GM12878 (cell line): Measurements from ENCODE around the gene MYH2. TPM values are rescaled to one million over a fixed set of nuclear protein-coding genes. Genes with fewer than 3 reads are reported as not detected.

Experiments
- ATAC-seq: fragments of 200-7000 bp; cut with Tn5 transposase; 3 replicates; pipeline ENCODE4 v1.9.1; 2020; ENCODE audit warnings: mild to moderate bottlenecking, moderate library complexity
- BruUV-seq: library from RNA; stranded (reverse); fragments of 400-500 nt; replicated peaks from 2 replicates; lab custom pipeline; 2021; lab: Mats Ljungman, UMichigan
- CTCF ChIA-PET: fragments of 300-600 bp; sonication (Branson Sonifier 250); formaldehyde crosslinking; extraction: SDS; loops from one replicate; lab custom pipeline; 2021; ENCODE audit warnings: inconsistent platforms; lab: Yijun Ruan, JAX
- POLR2A ChIA-PET: fragments of 350-600 bp; formaldehyde crosslinking; extraction: SDS; loops from one replicate; lab custom pipeline; 2021; ENCODE audit warnings: inconsistent platforms; lab: Charles Lee
- RAD21 ChIA-PET: fragments of 300-600 bp; sonication (Branson Sonifier 250); formaldehyde crosslinking; loops from one replicate; lab custom pipeline; 2023; ENCODE audit warnings: antibody characterized with exemption; ENCODE audit not compliant: unreplicated experiment; lab: Charles Lee
- SMC1A ChIA-PET: fragments of 300-600 bp; sonication (Branson Sonifier 250); formaldehyde crosslinking; loops from one replicate; lab custom pipeline; 2023; ENCODE audit not compliant: unreplicated experiment, uncharacterized antibody; lab: Charles Lee
- DNase-seq: peaks from one replicate; pipeline ENCODE4 v3.0.0-alpha.2; 2011; ENCODE audit warnings: low read depth, low spot score
- FAIRE-seq: peaks from 3 replicates; lab custom pipeline; 2011; peaks lifted over from hg19 to GRCh38; lab: Jason Lieb, UNC
- H2AFZ ChIP-seq: 2 replicates; pipeline ENCODE4 v1.6.0; 2011; ENCODE audit warnings: low read depth, low read length, control low read depth; ENCODE audit not compliant: control insufficient read depth
- H3K27ac ChIP-seq: 2 replicates; pipeline ENCODE4 v1.5.1; 2011; ENCODE audit warnings: control low read depth; ENCODE audit not compliant: control insufficient read depth, insufficient read depth
- H3K27me3 ChIP-seq, 2 experiments: replicated peaks in 1 of 2; 2 replicates each; pipeline versions ENCODE4 v1.6.0 to v1.6.1; 2011; ENCODE audit warnings: low read length in 1 of 2; ENCODE audit not compliant: control insufficient read depth in 2 of 2, insufficient read depth in 2 of 2
- H3K36me3 ChIP-seq, 2 experiments: 2 replicates each; pipeline ENCODE4 v1.5.1; 2011; ENCODE audit warnings: low read length in 1 of 2; ENCODE audit not compliant: control insufficient read depth in 2 of 2, insufficient read depth in 2 of 2
- H3K4me1 ChIP-seq: 2 replicates; pipeline ENCODE4 v1.6.1; 2011; ENCODE audit warnings: mild to moderate bottlenecking, low read length, moderate library complexity, mixed read lengths; ENCODE audit not compliant: control insufficient read depth, insufficient read depth
- H3K4me2 ChIP-seq: 2 replicates; pipeline ENCODE4 v1.6.0; 2011; ENCODE audit warnings: control low read depth; ENCODE audit not compliant: control insufficient read depth, insufficient read depth
- H3K4me3 ChIP-seq: fragments of 200-600 bp; sonication (generic); 2 replicates; pipeline ENCODE4 v1.5.1; 2016
- H3K79me2 ChIP-seq: 2 replicates; pipeline ENCODE4 v1.6.0; 2011; ENCODE audit warnings: low read length; ENCODE audit not compliant: control insufficient read depth, insufficient read depth
- H3K9ac ChIP-seq: 2 replicates; pipeline ENCODE4 v1.8.0; 2011; ENCODE audit warnings: low read length, control low read depth, mixed read lengths; ENCODE audit not compliant: control insufficient read depth, insufficient read depth
- H3K9me3 ChIP-seq: replicated peaks from 3 replicates; pipeline ENCODE4 v1.5.1; 2011; ENCODE audit warnings: mild to moderate bottlenecking, low read length; ENCODE audit not compliant: control insufficient read depth, insufficient read depth
- H4K20me1 ChIP-seq: 2 replicates; pipeline ENCODE4 v1.6.0; 2011; ENCODE audit not compliant: control insufficient read depth, insufficient read depth
- ATF7 ChIP-seq: fragments of 450-650 bp; IDR thresholded peaks from 2 replicates; pipeline ENCODE4 v1.6.1; 2016; ENCODE audit warnings: low read depth, mild to moderate bottlenecking
- CHD2 ChIP-seq: IDR thresholded peaks from 2 replicates; pipeline ENCODE4 v1.6.1; 2011; ENCODE audit warnings: low read depth, low read length, improper control_type of control experiment, borderline replicate concordance
- CREM ChIP-seq: IDR thresholded peaks from 2 replicates; pipeline ENCODE4 v1.6.1; 2014; ENCODE audit warnings: antibody characterized with exemption, low read depth
- GABPA ChIP-seq: IDR thresholded peaks from 2 replicates; pipeline ENCODE4 v1.6.1; 2014; ENCODE audit warnings: antibody characterized with exemption, low read depth, mild to moderate bottlenecking, inconsistent platforms
- HSF1 ChIP-seq: fragments of 150-350 bp; IDR thresholded peaks from 2 replicates; pipeline ENCODE4 v1.6.1; 2014; ENCODE audit warnings: mild to moderate bottlenecking, low read depth, low read length
- KLF5 ChIP-seq: fragments of 450-650 bp; IDR thresholded peaks from 2 replicates; pipeline ENCODE4 v1.6.1; 2014; ENCODE audit warnings: mild to moderate bottlenecking; ENCODE audit not compliant: partially characterized antibody
- MAX ChIP-seq: IDR thresholded peaks from 2 replicates; pipeline ENCODE4 v1.6.1; 2012; ENCODE audit warnings: low read depth, low read length, improper control_type of control experiment
- NBN ChIP-seq: fragments of 450-650 bp; IDR thresholded peaks from 2 replicates; pipeline ENCODE4 v1.6.1; 2016
- PAX8 ChIP-seq: fragments of 450-650 bp; IDR thresholded peaks from 2 replicates; pipeline ENCODE4 v1.6.1; 2017; ENCODE audit warnings: mild to moderate bottlenecking, moderate library complexity
- PKNOX1 ChIP-seq: fragments of 450-650 bp; IDR thresholded peaks from 2 replicates; pipeline ENCODE4 v1.6.1; 2016; ENCODE audit warnings: mild to moderate bottlenecking
- RAD21 ChIP-seq: IDR thresholded peaks from 2 replicates; pipeline ENCODE4 v1.6.1; 2011; ENCODE audit warnings: mild to moderate bottlenecking, low read depth, low read length, moderate library complexity; ENCODE audit not compliant: insufficient read depth
- RFX5 ChIP-seq: IDR thresholded peaks from 2 replicates; pipeline ENCODE4 v1.6.1; 2011; ENCODE audit warnings: low read depth, low read length, improper control_type of control experiment
- STAT1 ChIP-seq: fragments of 450-650 bp; conservative IDR thresholded peaks from 2 replicates; pipeline ENCODE4 v1.6.1; 2014; ENCODE audit warnings: antibody characterized with exemption, mild to moderate bottlenecking
- TAF1 ChIP-seq: IDR thresholded peaks from 2 replicates; pipeline ENCODE4 v1.6.1; 2011; ENCODE audit warnings: mild to moderate bottlenecking, low read depth, low read length, borderline replicate concordance
- USF1 ChIP-seq: IDR thresholded peaks from 2 replicates; pipeline ENCODE4 v1.6.1; 2011; ENCODE audit warnings: borderline replicate concordance, low read depth, mild to moderate bottlenecking, moderate library complexity, mixed read lengths, low read length; ENCODE audit not compliant: insufficient read depth; ENCODE audit errors: extremely low read length
- ZBTB4 ChIP-seq: fragments of 450-650 bp; formaldehyde crosslinking; IDR thresholded peaks from 2 replicates; pipeline ENCODE4 v1.4.0; 2022; ENCODE audit warnings: mild to moderate bottlenecking, moderate library complexity
- ZNF217 ChIP-seq: fragments of 450-650 bp; IDR thresholded peaks from 2 replicates; pipeline ENCODE4 v1.6.1; 2017; ENCODE audit warnings: antibody characterized with exemption, mild to moderate bottlenecking
- WGBS: methylation state at CpG from one replicate; pipeline ENCODE4 v1.1.6; 2016; ENCODE audit warnings: low lambda C conversion rate; ENCODE audit not compliant: insufficient replicate concordance, insufficient coverage; ENCODE audit errors: missing lambda C conversion rate; 5-methylcytosine and 5-hydroxymethylcytosine counted together
- in situ Hi-C: fragments of 300-500 bp; cut with MboI; formaldehyde crosslinking; loops from 9 replicates; pipeline ENCODE4 v1.14.3; 2018; ENCODE audit warnings: mixed read lengths
- intact Hi-C: fragments of 100-400 bp; cut with micrococcal nuclease; formaldehyde crosslinking; loops from one replicate; pipeline ENCODE4 v1.14.2; 2022; ENCODE audit not compliant: unreplicated experiment
- polyA plus RNA-seq, 11 experiments: library from polyadenylated mRNA; depleted of rRNA in 4 of 11; unstranded in 6 of 11; stranded (reverse) in 5 of 11; fragments of >200 nt; fragmentation: Nextera tagmentation in 4 of 11; fragmentation: Illumina TruSeq in 1 of 11; extraction: Ambion mirVana in 4 of 11; extraction: Trizol in 1 of 11; gene quantifications; 1 replicate in 1 of 11; 2 replicates in 10 of 11; pipeline versions ENCODE4 v1.2.1 to v1.2.3, GENCODE V29; 2011 to 2016; ENCODE audit warnings: inconsistent platforms in 2 of 11, missing spikeins in 2 of 11, low read depth in 1 of 11
- total RNA-seq, 4 experiments: library from RNA; depleted of rRNA in 3 of 4; stranded (reverse); fragments of >200 nt in 3 of 4; fragmentation: Illumina TruSeq in 1 of 4; extraction: Trizol in 1 of 4; gene quantifications; 2 replicates each; pipeline versions ENCODE4 v1.2.1 to v1.2.3, GENCODE V29; 2013 to 2021

MYH2 gene
- total and polyA plus RNA-seq, 10 of the 15 experiments (the other 5 are each of a cell fraction or from before 2014, with no cell fraction given): not detected

GRCh38 chr17:10477701-10478100, 71.8 kb downstream of the MYH2 start:
- no TSS peak for BruUV-seq
- DNase-seq (no peak), FAIRE-seq (no peak), ATAC-seq (no peak)
- no peaks in the 10 kb centered on the region for H3K36me3 ChIP-seq
- H3K4me1 ChIP-seq: no peaks in the 10 kb centered on the region
- SMC1A ChIA-PET: no interaction called here
- intact Hi-C loops (no loop called here), in situ Hi-C loops (no loop called here)
- CTCF ChIA-PET: no interaction called here
- no peak overlapping the region for H3K27ac ChIP-seq
- no peaks in the 10 kb centered on the region for H3K9me3 ChIP-seq
- TF ChIP-seq USF1: no peak
- no peak for TF ChIP-seq ATF7
- no peak for TF ChIP-seq ZNF217
- no peak for TF ChIP-seq HSF1
- TF ChIP-seq RAD21: no peak
- no peak for TF ChIP-seq KLF5
- TF ChIP-seq GABPA: no peak
- no peak for TF ChIP-seq ZBTB4 (CRISPR knock-in tag)
- no peak for TF ChIP-seq CREM
- no peak for TF ChIP-seq TAF1
- TF ChIP-seq CHD2: no peak
- no peak for TF ChIP-seq RFX5
- no peak for TF ChIP-seq PKNOX1
- TF ChIP-seq PAX8: no peak
- no peak for TF ChIP-seq MAX
- TF ChIP-seq STAT1: no peak
- no peak for TF ChIP-seq NBN
- no peaks in the 10 kb centered on the region for H4K20me1 ChIP-seq
- no peak overlapping the region for H3K4me2 ChIP-seq
- H2AFZ ChIP-seq: no peak overlapping the region
- POLR2A ChIA-PET: no interaction called here
- 25% methylated on average over 1 of the region's 1 CpG for WGBS
- H3K27me3 ChIP-seq: no peaks in the 10 kb centered on the region
- RAD21 ChIA-PET: no interaction called here
- H3K79me2 ChIP-seq: no peaks in the 10 kb centered on the region
- no peak overlapping the region for H3K4me3 ChIP-seq
- H3K9ac ChIP-seq: no peak overlapping the region
